HG02938 (cell line): ENCODE data around the gene EBF3.

Experiments
- ATAC-seq: cut with Tn5 transposase; IDR thresholded peaks from one replicate; pipeline ENCODE4 v1.9.1; 2021; ENCODE audit warnings: mild to moderate bottlenecking, moderate library complexity; ENCODE audit not compliant: unreplicated experiment

Gene EBF3

GRCh38 chr10:129812398-129812797 is 151.7 kb downstream of the EBF3 start:
- ATAC-seq = no peak

- ATAC-seq = no peak
These were observed 152.9 kb downstream of the EBF3 start for GRCh38 chr10:129811208-129811607.

- no peak for ATAC-seq
These were observed 154.2 kb downstream of the EBF3 start for GRCh38 chr10:129809841-129810240.

- ATAC-seq = no peak
These were observed 154.6 kb downstream of the EBF3 start for GRCh38 chr10:129809431-129809830.

GRCh38 chr10:129808092-129808983 is 155.7 kb downstream of the EBF3 start:
- ATAC-seq = no peak

- ATAC-seq = no peak
These were observed 156.9 kb downstream of the EBF3 start for GRCh38 chr10:129807211-129807610.

- no peak for ATAC-seq
These were observed 163.2 kb downstream of the EBF3 start for GRCh38 chr10:129800796-129801340.

GRCh38 chr10:129799942-129800341 is 164.1 kb downstream of the EBF3 start:
- ATAC-seq = no peak

GRCh38 chr10:129796710-129797420 is 167.2 kb downstream of the EBF3 start:
- ATAC-seq = no peak

- ATAC-seq = no peak
These were observed 170.1 kb downstream of the EBF3 start for GRCh38 chr10:129793996-129794395.

GRCh38 chr10:129793479-129793878 is 170.6 kb downstream of the EBF3 start:
- no peak for ATAC-seq

GRCh38 chr10:129792864-129793263 is 171.2 kb downstream of the EBF3 start:
- no peak for ATAC-seq

GRCh38 chr10:129792141-129792540 is 171.9 kb downstream of the EBF3 start:
- ATAC-seq = no peak

GRCh38 chr10:129790715-129791446 is 173.2 kb downstream of the EBF3 start:
- no peak for ATAC-seq

GRCh38 chr10:129788215-129788614 is 175.9 kb downstream of the EBF3 start:
- no peak for ATAC-seq

GRCh38 chr10:129787557-129787956 is 176.5 kb downstream of the EBF3 start:
- ATAC-seq = no peak

- ATAC-seq = no peak
These were observed 177.9 kb downstream of the EBF3 start for GRCh38 chr10:129786216-129786615.

GRCh38 chr10:129785536-129785981 is 178.5 kb downstream of the EBF3 start:
- ATAC-seq = no peak
